H1 (cell line): Measurements from ENCODE around the gene KCNK7. TPM values are rescaled to one million over a fixed set of nuclear protein-coding genes. Genes with fewer than 3 reads are reported as not detected.

Experiments
- CTCF ChIA-PET: fragments of 300-600 bp; sonication (Branson Sonifier 250); formaldehyde crosslinking; loops from one replicate; lab custom pipeline; 2021; ENCODE audit not compliant: partially characterized antibody; lab: Charles Lee
- POLR2A ChIA-PET: fragments of 300-600 bp; sonication (Branson Sonifier 250); formaldehyde crosslinking; loops from one replicate; lab custom pipeline; 2021; ENCODE audit warnings: inconsistent platforms; ENCODE audit not compliant: partially characterized antibody; lab: Charles Lee
- DNase-seq, 2 experiments: peaks; one replicate each; pipeline versions ENCODE4 v3.0.0 to v3.0.0-alpha.2; 2010 to 2022; ENCODE audit warnings: low spot score in 2 of 2, low read depth in 1 of 2, mixed read lengths in 1 of 2
- FAIRE-seq: peaks from 2 replicates; lab custom pipeline; 2011; peaks lifted over from hg19 to GRCh38; lab: Jason Lieb, UNC
- H2AFZ ChIP-seq: 2 replicates; pipeline ENCODE4 v1.8.1; 2012; ENCODE audit warnings: low read length, inconsistent platforms
- H2AK5ac ChIP-seq: 2 replicates; pipeline ENCODE4 v1.6.1; 2013; ENCODE audit warnings: low read depth, low read length
- H2BK120ac ChIP-seq: replicated peaks from 2 replicates; pipeline ENCODE3; 2013; ENCODE audit warnings: low read depth, low read length, inconsistent platforms
- H2BK12ac ChIP-seq: 2 replicates; pipeline ENCODE4 v1.6.1; 2013; ENCODE audit warnings: low read depth, low read length
- H2BK15ac ChIP-seq: 2 replicates; pipeline ENCODE4 v1.6.1; 2013; ENCODE audit warnings: low read length
- H2BK20ac ChIP-seq: 2 replicates; pipeline ENCODE4 v1.6.1; 2013; ENCODE audit warnings: low read length
- H2BK5ac ChIP-seq: 2 replicates; pipeline ENCODE4 v1.6.1; 2013; ENCODE audit warnings: low read depth, low read length
- H3K14ac ChIP-seq: 2 replicates; pipeline ENCODE4 v1.6.1; 2013; ENCODE audit warnings: inconsistent platforms; ENCODE audit not compliant: insufficient read length
- H3K18ac ChIP-seq: 2 replicates; pipeline ENCODE4 v1.6.1; 2013; ENCODE audit warnings: low read length; ENCODE audit errors: extremely low read depth
- H3K23ac ChIP-seq: 2 replicates; pipeline ENCODE4 v1.6.1; 2013; ENCODE audit warnings: inconsistent platforms; ENCODE audit not compliant: insufficient read length
- H3K23me2 ChIP-seq: 2 replicates; pipeline ENCODE4 v1.6.1; 2013; ENCODE audit warnings: low read depth, low read length
- H3K27ac ChIP-seq: 2 replicates; pipeline ENCODE4 v1.6.1; 2011; ENCODE audit warnings: low read depth, low read length, inconsistent platforms
- H3K27me3 ChIP-seq, 4 experiments: replicated peaks in 1 of 4; 1 replicate in 1 of 4; 2 replicates in 3 of 4; pipeline versions ENCODE4 v1.6.1 to v1.8.1; 2011 to 2013; ENCODE audit warnings: low read length in 3 of 4, mild to moderate bottlenecking in 3 of 4, inconsistent platforms in 2 of 4, mixed read lengths in 2 of 4, moderate library complexity in 1 of 4; ENCODE audit not compliant: control insufficient read depth in 3 of 4, insufficient read depth in 3 of 4; ENCODE audit errors: extremely low read depth in 1 of 4
- H3K36me3 ChIP-seq, 4 experiments: 2 replicates each; pipeline versions ENCODE4 v1.6.1 to v1.8.1; 2011 to 2013; ENCODE audit warnings: mild to moderate bottlenecking in 4 of 4, low read length in 3 of 4, moderate library complexity in 2 of 4, control low read depth in 1 of 4, inconsistent platforms in 1 of 4; ENCODE audit not compliant: insufficient read depth in 4 of 4, control insufficient read depth in 2 of 4
- H3K4ac ChIP-seq: replicated peaks from 2 replicates; pipeline ENCODE3; 2013; ENCODE audit warnings: low read length, low read depth, mixed read lengths, inconsistent platforms; ENCODE audit not compliant: insufficient read length
- H3K4me1 ChIP-seq, 4 experiments: replicated peaks in 1 of 4; 1 replicate in 1 of 4; 2 replicates in 3 of 4; pipeline versions ENCODE4 v1.6.1 to v1.8.1; 2011 to 2013; ENCODE audit warnings: low read length in 3 of 4, inconsistent platforms in 2 of 4, mixed read lengths in 1 of 4; ENCODE audit not compliant: insufficient read depth in 4 of 4, control insufficient read depth in 3 of 4
- H3K4me2 ChIP-seq, 2 experiments: 2 replicates each; pipeline versions ENCODE4 v1.6.1 to v1.8.1; 2011 to 2013; ENCODE audit warnings: low read depth in 2 of 2, low read length in 2 of 2, control low read depth in 1 of 2, inconsistent platforms in 1 of 2, mild to moderate bottlenecking in 1 of 2; ENCODE audit not compliant: insufficient read depth in 1 of 2
- H3K4me3 ChIP-seq, 4 experiments: fragments of 200-600, 300-600 bp in 1 of 4; sonication (generic), shearing (Covaris generic), sonication (Bioruptor Twin) in 1 of 4; 2 replicates each; pipeline versions ENCODE4 v1.5.1 to v1.8.1; 2011 to 2016; ENCODE audit warnings: low read length in 4 of 4, low read depth in 3 of 4, control low read depth in 2 of 4, inconsistent platforms in 2 of 4, mild to moderate bottlenecking in 2 of 4, mixed read lengths in 1 of 4, moderate library complexity in 1 of 4; ENCODE audit not compliant: insufficient read depth in 2 of 4; ENCODE audit errors: extremely low read depth in 1 of 4
- H3K56ac ChIP-seq: replicated peaks from 2 replicates; pipeline ENCODE3; 2013; ENCODE audit warnings: low read depth, mild to moderate bottlenecking, mixed read lengths, low read length, inconsistent platforms; ENCODE audit not compliant: insufficient read length
- H3K79me1 ChIP-seq: 2 replicates; pipeline ENCODE4 v1.6.1; 2013; ENCODE audit warnings: low read depth, low read length, control low read depth
- H3K79me2 ChIP-seq, 2 experiments: 2 replicates each; pipeline versions ENCODE4 v1.6.1 to v1.8.1; 2012 to 2013; ENCODE audit warnings: low read length in 2 of 2, mild to moderate bottlenecking in 2 of 2, inconsistent platforms in 1 of 2; ENCODE audit not compliant: insufficient read depth in 2 of 2, control insufficient read depth in 1 of 2
- H3K9ac ChIP-seq, 4 experiments: replicated peaks in 1 of 4; 1 replicate in 1 of 4; 2 replicates in 3 of 4; pipeline versions ENCODE4 v1.6.1 to v1.8.1; 2011 to 2013; ENCODE audit warnings: low read depth in 3 of 4, low read length in 3 of 4, control low read depth in 2 of 4, mild to moderate bottlenecking in 2 of 4, moderate library complexity in 2 of 4, inconsistent platforms in 1 of 4; ENCODE audit errors: extremely low read depth in 1 of 4
- H3K9me3 ChIP-seq, 2 experiments: 2 replicates each; pipeline versions ENCODE4 v1.6.1 to v1.8.1; 2012 to 2013; ENCODE audit warnings: mild to moderate bottlenecking in 2 of 2, moderate library complexity in 2 of 2, control low read depth in 1 of 2, inconsistent platforms in 1 of 2, low read depth in 1 of 2, low read length in 1 of 2, mixed read lengths in 1 of 2; ENCODE audit not compliant: insufficient read depth in 2 of 2
- H4K20me1 ChIP-seq, 2 experiments: replicated peaks in 1 of 2; 2 replicates each; pipeline versions ENCODE3 to v1.8.1; 2011 to 2013; ENCODE audit warnings: inconsistent platforms in 2 of 2, low read length in 2 of 2, mild to moderate bottlenecking in 1 of 2; ENCODE audit not compliant: insufficient read depth in 2 of 2, control insufficient read depth in 1 of 2
- H4K5ac ChIP-seq: 2 replicates; pipeline ENCODE4 v1.6.1; 2013; ENCODE audit warnings: low read length, low read depth, mixed read lengths, inconsistent platforms; ENCODE audit not compliant: insufficient read length
- H4K8ac ChIP-seq: 2 replicates; pipeline ENCODE4 v1.8.0; 2013; ENCODE audit warnings: mild to moderate bottlenecking, moderate library complexity, low read length, inconsistent platforms; ENCODE audit not compliant: insufficient read depth; ENCODE audit errors: extremely low read depth
- H4K91ac ChIP-seq: replicated peaks from 2 replicates; pipeline ENCODE3; 2013; ENCODE audit warnings: low read length, mixed read lengths, inconsistent platforms; ENCODE audit not compliant: insufficient read length
- BCL11A ChIP-seq, 2 experiments: IDR thresholded peaks; one replicate each; pipeline ENCODE4 v1.6.1; 2011; ENCODE audit warnings: low read depth in 2 of 2, low read length in 2 of 2, mild to moderate bottlenecking in 2 of 2
- BRCA1 ChIP-seq: IDR thresholded peaks from 2 replicates; pipeline ENCODE4 v1.6.1; 2012; ENCODE audit warnings: low read depth, low read length, improper control_type of control experiment
- FOSL1 ChIP-seq: IDR thresholded peaks from 2 replicates; pipeline ENCODE4 v1.6.1; 2011; ENCODE audit warnings: mild to moderate bottlenecking, low read depth, low read length, moderate library complexity; ENCODE audit not compliant: insufficient read depth
- HDAC2 ChIP-seq, 2 experiments: fragments of 300-600 bp in 1 of 2; sonication (generic) in 1 of 2; IDR thresholded peaks; 2 replicates each; pipeline ENCODE4 v1.6.1; 2011 to 2012; ENCODE audit warnings: low read depth in 2 of 2, low read length in 2 of 2, mild to moderate bottlenecking in 2 of 2, moderate library complexity in 2 of 2, borderline replicate concordance in 1 of 2, inconsistent platforms in 1 of 2
- KDM4A ChIP-seq: IDR thresholded peaks from one replicate; pipeline ENCODE4 v1.7.1; 2012; ENCODE audit warnings: low read depth, mild to moderate bottlenecking, moderate library complexity, low read length, inconsistent platforms; ENCODE audit not compliant: severe bottlenecking
- RAD21 ChIP-seq, 2 experiments: IDR thresholded peaks in 1 of 2; conservative IDR thresholded peaks in 1 of 2; 2 replicates each; pipeline ENCODE4 v1.6.1; 2011; ENCODE audit warnings: low read depth in 2 of 2, low read length in 2 of 2, improper control_type of control experiment in 1 of 2, inconsistent platforms in 1 of 2, mild to moderate bottlenecking in 1 of 2, moderate library complexity in 1 of 2
- RFX5 ChIP-seq: IDR thresholded peaks from 2 replicates; pipeline ENCODE4 v1.6.1; 2011; ENCODE audit warnings: low read depth, low read length, improper control_type of control experiment, borderline replicate concordance
- RNF2 ChIP-seq: fragments of 200-900, 300-1000 bp; sonication (generic); IDR thresholded peaks from 2 replicates; pipeline ENCODE4 v1.7.1; 2016; ENCODE audit warnings: borderline replicate concordance, low read depth, mild to moderate bottlenecking, antibody characterized with exemption, low read length; ENCODE audit not compliant: poor library complexity, severe bottlenecking; ENCODE audit errors: missing control alignments
- YY1 ChIP-seq: IDR thresholded peaks from 2 replicates; pipeline ENCODE4 v1.6.1; 2011; ENCODE audit warnings: low read depth, mild to moderate bottlenecking, low read length
- WGBS, 2 experiments: shearing (Covaris generic) in 1 of 2; methylation state at CpG; one replicate each; pipeline versions ENCODE4 v1.1.6 to v1.1.7; 2013 to 2015; ENCODE audit warnings: low lambda C conversion rate in 2 of 2, mixed read lengths in 2 of 2, inconsistent platforms in 1 of 2, low coverage in 1 of 2, missing lambda C conversion rate in 1 of 2; ENCODE audit not compliant: insufficient replicate concordance in 2 of 2, insufficient coverage in 1 of 2, insufficient read length in 1 of 2; ENCODE audit errors: extremely low coverage in 1 of 2, missing lambda C conversion rate in 1 of 2; 5-methylcytosine and 5-hydroxymethylcytosine counted together
- polyA plus RNA-seq, 7 experiments: library from polyadenylated mRNA; depleted of rRNA in 3 of 7; stranded (reverse) in 5 of 7; unstranded in 2 of 7; fragments of >200 nt in 5 of 7; fragments of 200-250 nt in 2 of 7; gene quantifications; 1 replicate in 5 of 7; 2 replicates in 1 of 7; 4 replicates in 1 of 7; pipeline versions ENCODE4 v1.2.1 to v1.2.3, GENCODE V29; 2011 to 2013; ENCODE audit warnings: missing spikeins in 2 of 7, mixed read lengths in 2 of 7
- total RNA-seq: library from RNA; stranded (reverse); fragmentation: NEBNext Ultra II Directional; extraction: Animal tissue kit (Norgen Biotek cat#: 25700); gene quantifications from 2 replicates; pipeline ENCODE4 v1.2.1, GENCODE V29; 2021

Gene KCNK7
- total and polyA plus RNA-seq, 2 of the 8 experiments (the other 6 are each of a cell fraction or from before 2014, with no cell fraction given), result 0.74 to 1.0 TPM

DNA sequence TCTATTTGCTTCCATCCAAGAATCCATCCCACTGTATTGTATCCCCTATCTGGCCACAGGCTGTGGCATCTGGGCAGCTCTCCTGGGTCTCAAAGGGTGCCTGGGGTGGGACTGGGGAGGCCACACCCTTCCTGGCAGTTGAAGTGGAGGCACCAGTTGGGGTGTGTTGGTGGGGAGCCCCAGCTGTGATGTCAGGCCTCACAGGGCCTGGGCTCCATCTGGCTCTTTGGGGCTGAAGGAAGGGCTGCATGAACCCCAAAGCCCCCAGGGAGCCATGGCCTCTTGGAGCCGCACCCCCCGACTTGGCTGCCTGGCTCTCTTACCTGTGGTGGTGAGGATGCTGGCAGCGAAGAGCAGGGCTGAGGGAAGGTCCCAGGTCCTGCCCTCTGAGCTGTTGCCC is 469 bp downstream of the KCNK7 start:
- H3K4ac ChIP-seq, result no peak overlapping the region
- H2AFZ ChIP-seq, result no peak overlapping the region
- H3K36me3 ChIP-seq, result peaks cover 0 to 10% (median 2%) of the 10 kb centered on the region in 4 experiments; a peak in 3 of 8 replicates
- H3K27me3 ChIP-seq, result peaks cover 8 to 27% (median 19%) of the 10 kb centered on the region in 4 experiments
- no peak overlapping the region for H3K56ac ChIP-seq
- no peak overlapping the region for H4K5ac ChIP-seq
- no peak overlapping the region for H2BK12ac ChIP-seq
- POLR2A ChIA-PET, result interaction anchor here (1.2 to 6.8 kb wide), 6 partner anchors 10 to 95 kb away, joined by 3 to 41 read pairs (median 4); partner anchors contain the start of genes MAP3K11 and PCNX3
- peaks cover 9% of the 10 kb centered on the region; the same call in 1 of the 2 replicates for H3K23me2 ChIP-seq
- H2AK5ac ChIP-seq, result no peak overlapping the region
- no peak overlapping the region for H4K8ac ChIP-seq
- H2BK5ac ChIP-seq, result no peak overlapping the region
- no peaks in the 10 kb centered on the region for H3K9me3 ChIP-seq
- H3K27ac ChIP-seq, result no peak overlapping the region
- H2BK15ac ChIP-seq, result no peak overlapping the region; the same call in 1 of the 2 replicates
- H2BK20ac ChIP-seq, result no peak overlapping the region
- no peaks in the 10 kb centered on the region for H3K79me1 ChIP-seq
- no peak overlapping the region for H3K18ac ChIP-seq
- H3K14ac ChIP-seq, result no peak overlapping the region
- no peak for FAIRE-seq
- TF ChIP-seq BRCA1 (no peak), YY1 (no peak), RFX5 (no peak), BCL11A (IDR thresholded peaks at IDR 0.05; ENCODE audit: low read depth in 2 of 2, low read length in 2 of 2) (no peak), HDAC2 (IDR thresholded peaks at IDR 0.05; ENCODE audit: borderline replicate concordance in 1 of 2, low read depth in 2 of 2, low read length in 2 of 2) (no peak), RAD21 (IDR thresholded peaks at IDR 0.05 in 1 of 2, conservative IDR thresholded peaks at IDR 0.05 in 1 of 2; ENCODE audit: low read depth in 2 of 2, low read length in 2 of 2) (no peak), RNF2 (no peak), KDM4A (no peak), FOSL1 (no peak)
- H2BK120ac ChIP-seq, result no peak overlapping the region
- WGBS, 2 experiments, result 78% methylated on average over 3 of the region's 3 CpGs; no CpG with 5 or more reads in 1 of the 2 experiments
- CTCF ChIA-PET, result interaction anchor here (0.6 to 12.3 kb wide), 12 partner anchors 9 to 314 kb away, joined by 3 to 227 read pairs (median 13); partner anchors contain the start of genes EHBP1L1, FAM89B and LTBP3
- H3K4me1 ChIP-seq, result peaks cover 3 to 10% (median 8%) of the 10 kb centered on the region in 4 experiments
- DNase-seq, result no peak
- H3K4me2 ChIP-seq, result no peak overlapping the region
- H3K23ac ChIP-seq, result no peak overlapping the region
- peaks cover 0 to 4% of the 10 kb centered on the region in 2 experiments for H4K20me1 ChIP-seq
- no peak overlapping the region for H3K4me3 ChIP-seq
- no peak overlapping the region for H4K91ac ChIP-seq
- H3K79me2 ChIP-seq, result no peaks in the 10 kb centered on the region
- no peak overlapping the region for H3K9ac ChIP-seq
